Measurements from ENCODE around the gene SH3GL3. TPM values are rescaled to one million over a fixed set of nuclear protein-coding genes. Genes with fewer than 3 reads are reported as not detected.

The SH3GL3 gene
- total RNA-seq, 4 donors from 2014 or later = not detected

GRCh38 chr15:83612898-83613635 is 165.9 kb downstream of the SH3GL3 start:
- DNase-seq = no peak
- TF ChIP-seq, protein P1, sequence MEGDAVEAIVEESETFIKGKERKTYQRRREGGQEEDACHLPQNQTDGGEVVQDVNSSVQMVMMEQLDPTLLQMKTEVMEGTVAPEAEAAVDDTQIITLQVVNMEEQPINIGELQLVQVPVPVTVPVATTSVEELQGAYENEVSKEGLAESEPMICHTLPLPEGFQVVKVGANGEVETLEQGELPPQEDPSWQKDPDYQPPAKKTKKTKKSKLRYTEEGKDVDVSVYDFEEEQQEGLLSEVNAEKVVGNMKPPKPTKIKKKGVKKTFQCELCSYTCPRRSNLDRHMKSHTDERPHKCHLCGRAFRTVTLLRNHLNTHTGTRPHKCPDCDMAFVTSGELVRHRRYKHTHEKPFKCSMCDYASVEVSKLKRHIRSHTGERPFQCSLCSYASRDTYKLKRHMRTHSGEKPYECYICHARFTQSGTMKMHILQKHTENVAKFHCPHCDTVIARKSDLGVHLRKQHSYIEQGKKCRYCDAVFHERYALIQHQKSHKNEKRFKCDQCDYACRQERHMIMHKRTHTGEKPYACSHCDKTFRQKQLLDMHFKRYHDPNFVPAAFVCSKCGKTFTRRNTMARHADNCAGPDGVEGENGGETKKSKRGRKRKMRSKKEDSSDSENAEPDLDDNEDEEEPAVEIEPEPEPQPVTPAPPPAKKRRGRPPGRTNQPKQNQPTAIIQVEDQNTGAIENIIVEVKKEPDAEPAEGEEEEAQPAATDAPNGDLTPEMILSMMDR (IDR thresholded peaks at IDR 0.05) = no peak
- TF ChIP-seq POLR2A (IDR thresholded peaks at IDR 0.05) = no peak
- no peaks in the 10 kb centered on the region for H3K27me3 ChIP-seq
- H3K4me3 ChIP-seq = no peak overlapping the region
- H3K36me3 ChIP-seq = no peaks in the 10 kb centered on the region
- H3K4me1 ChIP-seq = no peaks in the 10 kb centered on the region
- no peak overlapping the region for H3K27ac ChIP-seq
- no peaks in the 10 kb centered on the region for H3K9me3 ChIP-seq

- TF ChIP-seq POLR2A (IDR thresholded peaks at IDR 0.05) = no peak
- Histone ChIP-seq H3K36me3 (no peaks in the 10 kb centered on the region), H3K27ac (no peak overlapping the region), H3K4me3 (no peak overlapping the region), H3K9me3 (no peaks in the 10 kb centered on the region), H3K4me1 (no peaks in the 10 kb centered on the region), H3K27me3 (no peaks in the 10 kb centered on the region)
- DNase-seq = no peak
Measured at GRCh38 chr15:83613714-83614113, 166.6 kb downstream of the SH3GL3 start.

GRCh38 chr15:83616840-83617239 is 169.7 kb downstream of the SH3GL3 start:
- H3K4me3 ChIP-seq = no peak overlapping the region
- H3K27ac ChIP-seq = no peak overlapping the region
- TF ChIP-seq, protein P1 (IDR thresholded peaks at IDR 0.05) = no peak
- no peak for TF ChIP-seq POLR2A (IDR thresholded peaks at IDR 0.05)
- H3K27me3 ChIP-seq = no peaks in the 10 kb centered on the region
- no peaks in the 10 kb centered on the region for H3K9me3 ChIP-seq
- no peaks in the 10 kb centered on the region for H3K36me3 ChIP-seq
- no peak for DNase-seq
- no peaks in the 10 kb centered on the region for H3K4me1 ChIP-seq

DNA sequence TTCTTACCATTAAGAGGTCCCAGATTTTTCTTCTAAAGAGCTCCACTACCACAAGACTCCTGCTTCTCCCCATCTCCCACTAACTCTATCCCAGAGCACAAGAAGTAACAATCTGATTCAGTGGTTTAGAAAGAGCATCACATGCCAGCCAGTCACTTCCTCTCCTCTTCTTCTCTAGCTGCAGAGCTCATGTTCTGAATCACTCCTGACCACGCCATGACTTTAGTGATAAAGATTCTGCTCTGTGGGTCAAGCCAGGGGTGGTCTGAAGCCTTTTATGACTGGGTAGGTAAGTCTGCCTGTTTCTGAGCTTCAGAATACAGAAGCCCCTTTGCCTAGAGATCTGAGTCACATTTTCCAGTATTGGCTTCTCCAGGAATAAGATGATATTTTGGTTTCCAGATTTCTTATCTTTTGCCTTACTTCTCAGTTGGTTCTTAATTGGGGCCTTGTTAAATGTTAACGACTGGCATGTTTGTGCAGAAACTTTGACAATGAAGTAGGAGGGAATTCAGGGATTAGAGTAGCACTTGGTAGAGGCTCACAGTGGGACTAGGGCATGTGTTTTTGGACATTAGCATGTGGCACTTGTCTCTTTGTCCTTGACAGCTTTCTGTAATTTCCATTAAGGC is 179.1 kb downstream of the SH3GL3 start:
- H3K4me3 ChIP-seq = no peak overlapping the region
- no peak for DNase-seq
- no peaks in the 10 kb centered on the region for H3K27me3 ChIP-seq
- H3K9me3 ChIP-seq = no peaks in the 10 kb centered on the region
- H3K27ac ChIP-seq = no peak overlapping the region
- H3K36me3 ChIP-seq = no peaks in the 10 kb centered on the region
- TF ChIP-seq, protein P1 (IDR thresholded peaks at IDR 0.05) = no peak
- no peak for TF ChIP-seq POLR2A (IDR thresholded peaks at IDR 0.05)
- no peaks in the 10 kb centered on the region for H3K4me1 ChIP-seq

- no peak overlapping the region for H3K4me3 ChIP-seq
- no peaks in the 10 kb centered on the region for H3K4me1 ChIP-seq
- H3K27me3 ChIP-seq = no peaks in the 10 kb centered on the region
- no peak overlapping the region for H3K27ac ChIP-seq
- DNase-seq = no peak
- no peaks in the 10 kb centered on the region for H3K9me3 ChIP-seq
- TF ChIP-seq, protein P1 (IDR thresholded peaks at IDR 0.05) = no peak
- no peak for TF ChIP-seq POLR2A (IDR thresholded peaks at IDR 0.05)
- no peaks in the 10 kb centered on the region for H3K36me3 ChIP-seq
Measured at GRCh38 chr15:83631534-83631933, 184.4 kb downstream of the SH3GL3 start.

GRCh38 chr15:83643201-83643600 is 196.1 kb downstream of the SH3GL3 start:
- Histone ChIP-seq H3K36me3 (no peaks in the 10 kb centered on the region), H3K27me3 (no peaks in the 10 kb centered on the region), H3K4me3 (no peak overlapping the region), H3K9me3 (peaks cover 0 to 6% (median 2%) of the 10 kb centered on the region in 4 donors), H3K4me1 (no peaks in the 10 kb centered on the region), H3K27ac (no peak overlapping the region)
- no peak for DNase-seq
- TF ChIP-seq POLR2A (IDR thresholded peaks at IDR 0.05) = no peak
- TF ChIP-seq, protein P1 (IDR thresholded peaks at IDR 0.05) = no peak

Measured in Peyer's patch (tissue), 4 donors.